Hair follicle dermal papilla cell (primary cell): Measurements from ENCODE around the gene PDE6D. TPM values are rescaled to one million over a fixed set of nuclear protein-coding genes. Genes with fewer than 3 reads are reported as not detected.

Source experiments
- small RNA-seq: library from RNA; depleted of rRNA; stranded (forward); fragments of <200 nt; gene quantifications from one replicate; pipeline ENCODE3, GENCODE V24; 2012
- total RNA-seq: library from RNA; depleted of rRNA; stranded (reverse); fragments of >200 nt; gene quantifications from 2 replicates; pipeline ENCODE4 v1.2.3, GENCODE V29; 2012

The PDE6D gene
- 13.5 and 16.5 TPM in 2 replicates for total RNA-seq

GRCh38 chr2:231780909-231781797, at the start of gene PDE6D:
Gene PDE6D (minus strand): TSS chr2:231781282. CDS start chr2:231781114, 168 bp downstream.

DNA sequence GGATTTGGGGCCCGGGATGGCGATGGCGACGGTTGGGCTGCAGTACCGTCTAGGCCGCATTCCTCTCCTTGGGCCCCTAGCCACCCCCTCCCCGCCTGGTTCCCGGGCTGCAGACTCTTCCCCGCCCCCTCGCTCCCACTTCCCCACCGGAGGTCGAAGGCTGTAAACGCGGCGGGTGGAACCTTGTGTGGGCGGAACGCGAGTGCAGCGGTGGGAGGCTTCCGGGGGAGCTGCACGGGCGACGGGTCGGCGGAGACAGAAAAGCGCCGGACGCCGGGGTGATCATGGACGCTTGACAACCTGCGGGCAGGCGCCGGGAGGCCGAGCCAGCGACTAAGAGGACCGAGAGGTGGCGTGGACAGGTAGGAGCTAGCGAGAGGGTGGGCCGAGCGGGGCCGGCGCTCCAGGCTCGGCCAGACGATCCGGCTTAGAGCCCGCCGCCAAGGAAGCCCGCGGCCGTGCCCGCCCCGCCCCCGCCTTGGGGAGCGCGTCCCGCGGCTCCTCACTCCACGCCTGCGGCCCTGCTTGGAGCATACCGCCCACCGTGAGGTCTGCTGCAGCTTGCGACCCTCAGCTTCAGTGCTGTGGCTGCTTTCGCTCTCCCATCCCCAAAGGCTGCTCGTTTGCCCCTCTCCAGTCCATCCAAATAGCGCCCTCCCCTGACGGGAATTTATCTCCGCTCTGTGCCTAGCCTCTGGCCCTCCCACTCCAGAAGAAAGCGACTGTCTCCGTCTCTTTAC, 5.3 kb upstream of the PDE6D start, which contains the start of gene COPS7B:
TSS of gene COPS7B (plus strand) at position 269 of the 740 bp plus-strand sequence. CDS start 2,126 bp downstream, outside the sequence.

GRCh38 chr2:231707927-231708772, 72.9 kb downstream of the PDE6D start, which contains the start of gene PTMA:
Gene PTMA (plus strand): TSS chr2:231708525. CDS start chr2:231708707, 182 bp downstream.

Small RNAs within 50 kb of the gene (small RNA-seq; reads per million reads assigned to genes)
- gene AC073476.4: not detected
- not detected for gene RF00015

Other genes starting within 250 kb of the PDE6D start
- gene TEX44, start 188.4 kb downstream of the PDE6D start, total RNA-seq: not detected in 2 replicates
- 371 and 477 TPM in 2 replicates for gene PTMA, start 72.8 kb downstream of the PDE6D start, total RNA-seq
- gene COPS7B, start 5.2 kb upstream of the PDE6D start, total RNA-seq: 18.6 and 21.1 TPM in 2 replicates
- not detected in 2 replicates for gene NPPC, start 145.1 kb upstream of the PDE6D start, total RNA-seq
- 28.5 and 29.9 TPM in 2 replicates for gene DIS3L2, start 180.4 kb upstream of the PDE6D start, total RNA-seq